Measurements from ENCODE around the gene DNMBP. TPM values are rescaled to one million over a fixed set of nuclear protein-coding genes. Genes with fewer than 3 reads are reported as not detected.

Gene DNMBP
- total and polyA plus RNA-seq, 2 experiments from 2014 or later = 13.4 to 31.2 TPM

DNA sequence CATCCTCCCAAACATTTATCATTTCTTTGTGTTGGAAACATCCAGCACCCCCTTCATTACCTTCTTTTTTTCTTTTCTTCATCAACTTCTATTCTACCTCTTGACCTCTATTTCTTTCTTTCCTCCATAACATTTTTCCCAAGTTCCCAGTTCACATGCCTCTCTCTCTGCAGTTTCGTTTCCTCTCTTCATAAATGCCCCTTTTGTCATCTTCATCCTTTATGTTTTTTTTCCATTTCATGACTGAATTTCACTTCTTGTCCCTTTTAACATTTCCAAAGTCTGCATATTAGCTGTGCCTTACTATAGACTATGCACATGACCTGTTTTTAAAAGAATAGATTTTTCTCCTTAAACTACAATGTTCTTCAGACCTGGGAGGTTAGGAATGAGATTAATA, 48.2 kb upstream of the DNMBP start:
- H3K4me3 Mint-ChIP-seq = no peak overlapping the region
- no peaks in the 10 kb centered on the region for H3K36me3 ChIP-seq (ENCODE audit: insufficient read depth)
- no peaks in the 10 kb centered on the region for H4K20me1 ChIP-seq (replicated peaks; ENCODE audit: insufficient read depth)
- H3K4me2 ChIP-seq = no peak overlapping the region
- H3K27ac ChIP-seq (ENCODE audit: low read depth) = no peak overlapping the region
- H3K9me2 ChIP-seq (ENCODE audit: insufficient read depth) = no peaks in the 10 kb centered on the region
- no peaks in the 10 kb centered on the region for H3K27me3 Mint-ChIP-seq (ENCODE audit: insufficient read depth, low read depth, poor library complexity)
- no peak overlapping the region for H3K27ac Mint-ChIP-seq
- no peaks in the 10 kb centered on the region for H3K4me1 ChIP-seq (ENCODE audit: insufficient read depth)
- H3K4me3 ChIP-seq = no peak overlapping the region
- DNase-seq (ENCODE audit: low spot score) (no peak), ATAC-seq (no peak)
- peaks cover 12% of the 10 kb centered on the region; the same call in 2 of the 3 replicates for H3K9me3 Mint-ChIP-seq
- peaks cover 3% of the 10 kb centered on the region; the same call in 1 of the 3 replicates for H3K36me3 Mint-ChIP-seq (ENCODE audit: low read depth)
- peaks cover 9% of the 10 kb centered on the region for H3K4me1 Mint-ChIP-seq
- no peaks in the 10 kb centered on the region for H3F3A ChIP-seq (replicated peaks; ENCODE audit: low read depth)
- no peaks in the 10 kb centered on the region for H3K79me2 ChIP-seq (replicated peaks; ENCODE audit: insufficient read depth)
- TF ChIP-seq EZH2phosphoT487 (IDR thresholded peaks at IDR 0.05; ENCODE audit: unreplicated experiment) = no peak
- TF ChIP-seq, protein P1, sequence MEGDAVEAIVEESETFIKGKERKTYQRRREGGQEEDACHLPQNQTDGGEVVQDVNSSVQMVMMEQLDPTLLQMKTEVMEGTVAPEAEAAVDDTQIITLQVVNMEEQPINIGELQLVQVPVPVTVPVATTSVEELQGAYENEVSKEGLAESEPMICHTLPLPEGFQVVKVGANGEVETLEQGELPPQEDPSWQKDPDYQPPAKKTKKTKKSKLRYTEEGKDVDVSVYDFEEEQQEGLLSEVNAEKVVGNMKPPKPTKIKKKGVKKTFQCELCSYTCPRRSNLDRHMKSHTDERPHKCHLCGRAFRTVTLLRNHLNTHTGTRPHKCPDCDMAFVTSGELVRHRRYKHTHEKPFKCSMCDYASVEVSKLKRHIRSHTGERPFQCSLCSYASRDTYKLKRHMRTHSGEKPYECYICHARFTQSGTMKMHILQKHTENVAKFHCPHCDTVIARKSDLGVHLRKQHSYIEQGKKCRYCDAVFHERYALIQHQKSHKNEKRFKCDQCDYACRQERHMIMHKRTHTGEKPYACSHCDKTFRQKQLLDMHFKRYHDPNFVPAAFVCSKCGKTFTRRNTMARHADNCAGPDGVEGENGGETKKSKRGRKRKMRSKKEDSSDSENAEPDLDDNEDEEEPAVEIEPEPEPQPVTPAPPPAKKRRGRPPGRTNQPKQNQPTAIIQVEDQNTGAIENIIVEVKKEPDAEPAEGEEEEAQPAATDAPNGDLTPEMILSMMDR (conservative IDR thresholded peaks at IDR 0.05; ENCODE audit: low read depth in 2 of 2) = no peak
- no peak for TF ChIP-seq EZH2 (IDR thresholded peaks at IDR 0.05; ENCODE audit: low read depth, unreplicated experiment)
- no peak for TF ChIP-seq POLR2AphosphoS5 (IDR thresholded peaks at IDR 0.05; ENCODE audit: low read depth)
- no peak for TF ChIP-seq CREB1 (CRISPR knock-in tag; IDR thresholded peaks at IDR 0.05; ENCODE audit: low read depth)
- TF ChIP-seq, protein P2, sequence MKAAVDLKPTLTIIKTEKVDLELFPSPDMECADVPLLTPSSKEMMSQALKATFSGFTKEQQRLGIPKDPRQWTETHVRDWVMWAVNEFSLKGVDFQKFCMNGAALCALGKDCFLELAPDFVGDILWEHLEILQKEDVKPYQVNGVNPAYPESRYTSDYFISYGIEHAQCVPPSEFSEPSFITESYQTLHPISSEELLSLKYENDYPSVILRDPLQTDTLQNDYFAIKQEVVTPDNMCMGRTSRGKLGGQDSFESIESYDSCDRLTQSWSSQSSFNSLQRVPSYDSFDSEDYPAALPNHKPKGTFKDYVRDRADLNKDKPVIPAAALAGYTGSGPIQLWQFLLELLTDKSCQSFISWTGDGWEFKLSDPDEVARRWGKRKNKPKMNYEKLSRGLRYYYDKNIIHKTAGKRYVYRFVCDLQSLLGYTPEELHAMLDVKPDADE (IDR thresholded peaks at IDR 0.05) = no peak
- TF ChIP-seq NANOG (IDR thresholded peaks at IDR 0.05; ENCODE audit: borderline replicate concordance) = no peak
- TF ChIP-seq STAT1 (IDR thresholded peaks at IDR 0.05; ENCODE audit: unreplicated experiment) = no peak
- no peak for TF ChIP-seq ZNF114 (CRISPR knock-in tag; IDR thresholded peaks at IDR 0.05)
- no peak for TF ChIP-seq REST (IDR thresholded peaks at IDR 0.05; ENCODE audit: unreplicated experiment)
- TF ChIP-seq ZNF331 (CRISPR knock-in tag; IDR thresholded peaks at IDR 0.05; ENCODE audit: low read depth) = no peak
- no peaks in the 10 kb centered on the region for H3K27me3 ChIP-seq (ENCODE audit: insufficient read depth)
- H2AFZ ChIP-seq = no peak overlapping the region

Data from GM23338 (cell line).